GM06990 (cell line): ENCODE results near the gene MOB3A.
"Not testable (repeated sequence)": the region's sequence is repeated elsewhere in the genome, so short reads cannot be mapped to it uniquely, and the experiment has no call there.

Experiments
- DNase-seq: peaks from one replicate; pipeline ENCODE4 v3.0.0-alpha.2; 2011; ENCODE audit not compliant: insufficient read length; ENCODE audit errors: extremely low read depth
- H3K27me3 ChIP-seq: replicated peaks from 2 replicates; pipeline ENCODE4 v1.6.0; 2011; ENCODE audit warnings: low read length; ENCODE audit not compliant: control insufficient read depth, insufficient read depth
- H3K36me3 ChIP-seq: 2 replicates; pipeline ENCODE4 v1.5.1; 2011; ENCODE audit warnings: low read length; ENCODE audit not compliant: control insufficient read depth, insufficient read depth
- H3K4me3 ChIP-seq: replicated peaks from 2 replicates; pipeline ENCODE4 v1.5.1; 2011; ENCODE audit warnings: low read depth, mild to moderate bottlenecking, control low read depth, low read length
- CTCF ChIP-seq: IDR thresholded peaks from 2 replicates; pipeline ENCODE4 v1.5.1; 2011; ENCODE audit warnings: low read length, control low read depth, mild to moderate bottlenecking, inconsistent platforms; ENCODE audit not compliant: insufficient read depth, poor library complexity, severe bottlenecking

Gene MOB3A

GRCh38 chr19:2129022-2129421 lies 32.9 kb upstream of the MOB3A start:
- Histone ChIP-seq H3K27me3 (no peaks in the 10 kb centered on the region), H3K4me3 (no peak overlapping the region), H3K36me3 (peaks cover 41% of the 10 kb centered on the region)
- no peak for DNase-seq
- TF ChIP-seq CTCF, result no peak

- not testable (repeated sequence) for H3K4me3 ChIP-seq, H3K27me3 ChIP-seq, DNase-seq
- H3K36me3 ChIP-seq, result peaks cover 48% of the 10 kb centered on the region
Observed at GRCh38 chr19:2128252-2128651, 32.1 kb upstream of the MOB3A start.

GRCh38 chr19:2127758-2128157 lies 31.6 kb upstream of the MOB3A start:
- H3K27me3 ChIP-seq, result no peaks in the 10 kb centered on the region
- no peak overlapping the region for H3K4me3 ChIP-seq
- H3K36me3 ChIP-seq, result peaks cover 48% of the 10 kb centered on the region
- TF ChIP-seq CTCF, result no peak
- DNase-seq, result no peak

- Histone ChIP-seq H3K4me3 (no peak overlapping the region), H3K36me3 (peaks cover 46% of the 10 kb centered on the region), H3K27me3 (no peaks in the 10 kb centered on the region)
- DNase-seq, result no peak
- no peak for TF ChIP-seq CTCF
Observed at GRCh38 chr19:2126879-2127518, 30.9 kb upstream of the MOB3A start.

GRCh38 chr19:2123682-2124387 lies 27.7 kb upstream of the MOB3A start:
- Histone ChIP-seq H3K4me3 (no peak overlapping the region), H3K36me3 (peaks cover 51% of the 10 kb centered on the region), H3K27me3 (no peaks in the 10 kb centered on the region)
- DNase-seq, result no peak
- TF ChIP-seq CTCF, result no peak

- peaks cover 56% of the 10 kb centered on the region for H3K36me3 ChIP-seq
- no peak overlapping the region for H3K4me3 ChIP-seq
- no peak for TF ChIP-seq CTCF
- H3K27me3 ChIP-seq, result no peaks in the 10 kb centered on the region
- DNase-seq, result no peak
Observed at GRCh38 chr19:2122982-2123381, 26.9 kb upstream of the MOB3A start.
